Heart right ventricle (tissue), 16 donors: ENCODE measurements around the gene C6orf89. TPM values are rescaled to one million over a fixed set of nuclear protein-coding genes. Genes with fewer than 3 reads are reported as not detected.

Experiments used
- ATAC-seq, 8 donors: fragments of 200-7000 bp; cut with Tn5 transposase; one replicate each; pipeline ENCODE4 v1.9.1; 2020; ENCODE audit warnings: mild to moderate bottlenecking in 8 of 8, moderate library complexity in 8 of 8, moderate number of reproducible peaks in 1 of 8
- DNase-seq, 2 donors: peaks; one replicate each; pipeline ENCODE4 v3.0.0-alpha.2; 2020
- H3K27ac ChIP-seq, 10 donors: fragments of 200-600 bp; sonication (generic) in 2 of 10; one replicate each; pipeline versions ENCODE4 v1.5.0 to v1.8.0; 2020 to 2022; ENCODE audit warnings: mild to moderate bottlenecking in 3 of 10
- H3K27me3 ChIP-seq, 7 donors: fragments of 200-600 bp; one replicate each; pipeline ENCODE4 v1.8.0; 2021 to 2022; ENCODE audit warnings: mild to moderate bottlenecking in 2 of 7
- H3K36me3 ChIP-seq, 9 donors: fragments of 200-600 bp; sonication (generic) in 1 of 9; one replicate each; pipeline versions ENCODE4 v1.5.0 to v1.8.0; 2020 to 2022; ENCODE audit warnings: mild to moderate bottlenecking in 2 of 9
- H3K4me1 ChIP-seq, 9 donors: fragments of 200-600 bp; sonication (generic) in 1 of 9; one replicate each; pipeline versions ENCODE4 v1.5.0 to v1.8.0; 2020 to 2022; ENCODE audit warnings: mild to moderate bottlenecking in 4 of 9
- H3K4me3 ChIP-seq, 10 donors: fragments of 200-600 bp; sonication (generic) in 2 of 10; one replicate each; pipeline versions ENCODE4 v1.5.0 to v1.8.0; 2020 to 2022; ENCODE audit warnings: mild to moderate bottlenecking in 7 of 10, moderate library complexity in 2 of 10
- H3K9me3 ChIP-seq, 11 donors: fragments of 200-600 bp in 10 of 11; sonication (generic) in 2 of 11; one replicate each; pipeline versions ENCODE4 v1.5.0 to v1.8.0; 2013 to 2022; ENCODE audit warnings: mild to moderate bottlenecking in 2 of 11, control low read depth in 1 of 11, moderate library complexity in 1 of 11
- CTCF ChIP-seq, 9 donors: fragments of 200-600 bp; sonication (generic) in 2 of 9; IDR thresholded peaks; one replicate each; pipeline versions ENCODE4 v1.5.0 to v1.8.0; 2021 to 2022; ENCODE audit warnings: antibody characterized with exemption in 9 of 9, mild to moderate bottlenecking in 5 of 9, moderate library complexity in 1 of 9
- WGBS, 2 donors: extraction: QIAGEN DNeasy Blood & Tissue Kit; methylation state at CpG; one replicate each; pipeline ENCODE4 v1.1.7; 2013; ENCODE audit warnings: inconsistent platforms in 1 of 2; 5-methylcytosine and 5-hydroxymethylcytosine counted together
- intact Hi-C, 10 donors: fragments of 100-400 bp; cut with DNase I; formaldehyde crosslinking; loops; one replicate each; pipeline versions ENCODE4 v1.11.1 to v1.14.2; 2022
- polyA plus RNA-seq, 2 donors: library from polyadenylated mRNA; stranded (reverse); fragments of 200-250 nt; gene quantifications; one replicate each; pipeline ENCODE4 v1.2.3, GENCODE V29; 2013
- total RNA-seq, 10 donors: library from RNA; stranded (reverse); fragmentation: NEBNext Ultra II Directional in 3 of 10; extraction: Animal tissue kit (Norgen Biotek cat#: 25700) in 3 of 10; gene quantifications; one replicate each; pipeline versions ENCODE4 v1.2.1 to v1.2.4, GENCODE V29; 2021 to 2023
- donor health status: Arrhythmogenic right ventricular cardiomyopathy.
- donor health status: ischemic (EF 13 %, LVEDD 7.1; RV severe dilation, severe dysfunction).
- donor health status: healthy with polysubstance abuse.
- donor health status: DM: no; HTN: yes; CAD: no.
- donor health status: DM: no; HTN: no; CAD: no.
- donor health status: ischemic (EF 25% LVEDD 6.9; RV normal size, moderate dysfunction).
- donor health status: ischemic (EF 25% LVEDD 5.7; RV mildly dilated, moderate dysfunction).
- donor health status: healthy.
- donor health status: DM: yes; HTN: yes; CAD: no.
- donor health status: Ischemic cardiomyopathy.
- donor health status: ischemic (EF 35%, LVEDD 5.7; RV mildly dilated, moderate dysfunction).
- donor health status: nonischemic (EF 11% LVEDD 7.7; RV severe dilation, severe dysfunction).
- donor health status: DM: yes; HTN: yes; CAD: no.
- donor health status: PGD.
- donor health status: ischemic (EF 29% LVEDD 5.4; RV normal size, mild dysfunction).
- donor health status: nonischemic (EF 23%, LVEDD 6.1; RV moderate dilation, normal function).

Gene C6orf89
- total and polyA plus RNA-seq, 12 donors: 22.5 to 104 (median 72.9) TPM

DNA sequence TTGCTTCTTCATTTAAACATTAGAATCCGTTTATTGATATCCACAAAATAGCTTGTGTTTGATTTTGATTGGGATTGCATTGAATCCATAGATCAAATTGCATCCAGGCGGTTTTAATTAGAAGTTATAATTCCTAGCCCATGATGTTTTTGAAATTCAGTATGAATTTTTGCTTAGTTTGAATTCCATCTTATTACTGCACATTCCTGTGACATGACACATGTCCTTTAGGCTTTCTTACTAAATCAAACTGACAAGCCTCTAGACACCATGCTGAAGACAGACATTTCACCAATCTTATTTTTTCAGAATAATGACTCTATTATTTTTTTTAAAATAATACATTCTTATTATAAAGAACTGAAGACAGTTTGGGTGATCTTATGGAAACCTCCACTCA lies 47.4 kb downstream of the C6orf89 start:
- H3K36me3 ChIP-seq: no peaks in the 10 kb centered on the region
- H3K27ac ChIP-seq: no peak overlapping the region
- no peak for DNase-seq
- no peaks in the 10 kb centered on the region for H3K27me3 ChIP-seq
- H3K9me3 ChIP-seq: no peaks in the 10 kb centered on the region
- WGBS, 2 donors: 80 to 94% methylated on average over 2 of the region's 2 CpGs
- TF ChIP-seq CTCF (IDR thresholded peaks at IDR 0.05): no peak
- intact Hi-C loops: no loop called here
- H3K4me1 ChIP-seq: peaks cover 0 to 26% (median 13%) of the 10 kb centered on the region in 9 donors
- no peak overlapping the region for H3K4me3 ChIP-seq
- ATAC-seq: no peak

GRCh38 chr6:36933519-36933918 lies 47.8 kb downstream of the C6orf89 start:
- H3K4me1 ChIP-seq: peaks cover 0 to 22% (median 9%) of the 10 kb centered on the region in 9 donors
- H3K36me3 ChIP-seq: no peaks in the 10 kb centered on the region
- ATAC-seq (no peak), DNase-seq (no peak)
- TF ChIP-seq CTCF (IDR thresholded peaks at IDR 0.05): no peak
- no peaks in the 10 kb centered on the region for H3K27me3 ChIP-seq
- no peak overlapping the region for H3K27ac ChIP-seq
- no peak overlapping the region for H3K4me3 ChIP-seq
- intact Hi-C loops: no loop called here
- 95 to 98% methylated on average over 4 of the region's 4 CpGs for WGBS, 2 donors
- H3K9me3 ChIP-seq: no peaks in the 10 kb centered on the region

DNA sequence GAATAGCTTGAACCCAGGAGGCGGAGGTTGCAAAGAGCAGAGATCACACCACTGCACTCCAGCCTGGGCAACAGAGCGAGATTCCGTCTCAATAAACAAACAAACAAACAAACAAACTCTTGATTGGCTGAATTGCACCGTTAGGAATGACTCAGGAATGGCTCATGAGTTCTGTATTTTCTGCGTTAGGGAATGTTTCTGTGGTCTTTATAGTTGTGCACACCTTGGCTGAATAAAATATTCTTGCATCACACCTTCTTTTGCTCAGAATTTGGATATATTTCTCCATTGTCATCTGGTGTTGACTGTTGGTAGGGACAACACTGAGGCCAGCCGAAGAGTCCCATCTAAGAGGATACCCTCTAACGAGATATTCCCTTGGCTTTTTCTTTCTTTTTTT lies 49.1 kb downstream of the C6orf89 start:
- no peaks in the 10 kb centered on the region for H3K27me3 ChIP-seq
- ATAC-seq: no peak
- H3K4me1 ChIP-seq: peaks cover 0 to 8% (median 0%) of the 10 kb centered on the region in 9 donors
- H3K36me3 ChIP-seq: no peaks in the 10 kb centered on the region
- no peaks in the 10 kb centered on the region for H3K9me3 ChIP-seq
- H3K4me3 ChIP-seq: no peak overlapping the region
- TF ChIP-seq CTCF (IDR thresholded peaks at IDR 0.05): no peak
- DNase-seq: no peak
- H3K27ac ChIP-seq: no peak overlapping the region
- intact Hi-C loops: no loop called here
- WGBS, 2 donors: 92 to 94% methylated on average over 7 of the region's 7 CpGs

- peak in 1 of 8 donors; percentile 18 for ATAC-seq
Observed at GRCh38 chr6:36936824-36937223, 51.1 kb downstream of the C6orf89 start.

More at GRCh38 chr6:36936824-36937223, 51.1 kb downstream of the C6orf89 start:
- Histone ChIP-seq H3K27ac (no peak overlapping the region), H3K27me3 (no peaks in the 10 kb centered on the region), H3K9me3 (no peaks in the 10 kb centered on the region), H3K36me3 (no peaks in the 10 kb centered on the region), H3K4me3 (no peak overlapping the region), H3K4me1 (no peaks in the 10 kb centered on the region)
- 89 to 93% methylated on average over 5 of the region's 5 CpGs for WGBS, 2 donors
- intact Hi-C loops: no loop called here
- no peak for TF ChIP-seq CTCF (IDR thresholded peaks at IDR 0.05)
- no peak for DNase-seq
